Measurements from ENCODE around the gene LRFN4.

Gene LRFN4

GRCh38 chr11:66894141-66894540, 37.3 kb downstream of the LRFN4 start:
- no peak for DNase-seq

GRCh38 chr11:66901964-66902390, 45.1 kb downstream of the LRFN4 start:
- no peak for DNase-seq

GRCh38 chr11:66902486-66903177, 45.8 kb downstream of the LRFN4 start:
- DNase-seq, result no peak

- DNase-seq, result no peak
These were observed 47.2 kb downstream of the LRFN4 start for GRCh38 chr11:66904055-66904454.

- DNase-seq, result no peak
These were observed 47.7 kb downstream of the LRFN4 start for GRCh38 chr11:66904561-66904960.

- no peak for DNase-seq
These were observed 48.2 kb downstream of the LRFN4 start for GRCh38 chr11:66904981-66905521.

- no peak for DNase-seq
These were observed 48.8 kb downstream of the LRFN4 start for GRCh38 chr11:66905631-66906030.

- no peak for DNase-seq
These were observed 49.3 kb downstream of the LRFN4 start for GRCh38 chr11:66906061-66906733.

GRCh38 chr11:66907751-66908630, 51.1 kb downstream of the LRFN4 start:
- DNase-seq, result no peak

GRCh38 chr11:66909181-66909580, 52.3 kb downstream of the LRFN4 start:
- DNase-seq, result no peak

GRCh38 chr11:66910016-66910415, 53.2 kb downstream of the LRFN4 start:
- no peak for DNase-seq

Measured in OCI-M1 (cell line).